HUDEP-2 (cell line): ENCODE results near the gene ACOX1.
"Not testable (repeated sequence)": the region's sequence is repeated elsewhere in the genome, so short reads cannot be mapped to it uniquely, and the experiment has no call there.

Experiments
- DNase-seq, 76 experiments: peaks; one replicate each; lab custom pipeline; 2025; ENCODE audit not compliant: unreplicated experiment in 76 of 76; lab: John Stamatoyannopoulos, UW

The ACOX1 gene

DNA sequence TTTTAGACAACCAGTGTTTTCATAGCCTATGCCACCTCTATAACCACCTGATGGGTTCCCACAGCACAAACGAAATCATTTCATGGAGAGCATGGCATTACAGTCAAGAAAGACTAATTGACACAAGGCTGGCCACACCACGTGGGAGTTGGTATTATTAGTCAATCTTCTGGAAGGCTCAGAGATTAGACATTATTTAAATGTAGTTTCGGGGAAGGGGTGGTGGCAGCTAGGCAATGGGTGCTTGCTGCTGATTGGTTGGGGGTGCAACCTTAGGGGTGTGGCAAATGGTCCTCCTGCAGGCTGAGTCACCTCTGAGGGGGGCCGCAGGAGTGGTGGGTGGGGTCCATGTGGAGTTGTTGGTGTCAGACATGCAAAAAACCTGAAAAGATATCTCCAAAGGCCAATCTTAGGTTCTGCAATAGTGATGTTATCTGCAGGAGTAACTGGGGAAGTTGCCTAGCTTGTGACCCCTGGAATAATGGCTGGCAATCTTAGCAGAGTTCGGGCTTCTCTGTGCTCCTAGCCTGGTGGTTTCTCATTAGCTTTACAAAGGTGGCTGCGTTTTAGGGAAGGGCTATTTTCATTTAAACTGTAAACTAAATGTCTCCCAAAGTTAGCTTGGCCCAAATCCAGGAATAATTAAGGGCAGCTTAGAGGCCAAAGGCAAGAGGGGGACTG, 4.7 kb upstream of the ACOX1 start:
- peak in 65 of 76 experiments; percentile 13 to 87 (median 59) for DNase-seq

DNA sequence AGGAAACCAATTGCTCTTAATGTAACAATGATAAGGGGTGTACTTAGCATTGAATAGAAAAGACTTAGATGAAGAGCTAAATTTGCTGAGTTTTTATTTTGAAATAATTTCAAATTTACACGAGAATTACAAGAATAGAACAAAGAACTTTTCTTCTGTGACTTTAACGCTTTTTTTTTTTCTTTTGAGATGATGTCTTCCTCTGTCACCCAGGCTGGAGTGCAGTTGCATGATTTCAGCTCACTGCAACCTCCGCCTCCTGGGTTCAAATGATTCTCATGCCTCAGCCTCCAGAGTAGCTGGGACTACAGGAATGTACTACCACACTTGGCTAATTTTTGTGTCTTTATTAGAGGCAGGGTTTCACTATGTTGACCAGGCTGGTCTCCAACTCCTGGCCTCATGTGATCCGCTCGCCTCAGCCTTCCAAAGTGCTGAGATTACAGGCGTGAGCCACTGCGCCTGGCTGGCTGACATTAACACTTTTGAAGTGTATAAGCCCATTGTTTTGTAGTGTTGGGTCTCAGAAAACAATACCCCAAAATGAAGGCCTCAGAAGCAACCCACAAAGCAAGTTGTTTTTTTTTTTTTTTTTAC, 2.2 kb upstream of the ACOX1 start:
- no peak for DNase-seq

DNA sequence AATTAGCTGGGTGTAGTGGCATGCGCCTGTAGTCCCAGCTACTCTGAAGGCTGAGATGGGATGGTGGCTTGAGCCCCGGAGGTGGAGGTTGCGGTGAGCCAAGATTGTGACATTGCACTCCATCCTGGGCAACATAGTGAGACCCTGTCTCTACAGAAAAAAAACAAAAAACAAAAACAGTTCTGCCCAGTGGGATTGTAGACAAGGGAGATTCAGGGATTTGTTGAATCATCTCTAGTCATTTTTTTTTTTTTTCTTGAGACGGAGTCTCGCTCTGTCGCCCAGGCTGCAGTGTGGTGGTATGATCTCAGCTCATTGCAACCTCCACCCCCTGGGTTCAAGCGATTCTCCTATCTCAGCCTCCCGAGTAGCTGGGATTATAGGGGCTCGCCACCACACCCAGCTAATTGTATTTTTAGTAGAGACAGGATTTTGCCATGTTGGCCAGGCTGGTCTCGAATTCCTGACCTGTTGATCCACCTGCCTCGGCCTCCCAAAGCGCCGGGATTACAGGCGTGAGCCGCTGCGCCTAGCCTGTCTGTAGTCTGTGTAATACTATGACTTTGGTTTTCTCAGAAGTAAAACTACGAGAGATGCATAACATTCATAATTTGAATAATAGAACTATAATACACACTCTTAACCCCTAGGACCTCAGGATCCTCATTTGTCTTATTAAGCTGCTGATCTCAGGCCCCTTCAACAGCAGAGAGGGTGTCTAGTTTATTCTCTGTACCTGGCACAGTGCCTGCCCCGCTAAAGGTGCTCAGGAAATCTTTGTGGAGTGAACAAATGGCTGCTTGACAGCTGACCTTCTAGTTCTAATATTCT, 1.4 kb upstream of the ACOX1 start:
- DNase-seq: no peak

- DNase-seq: peak in 2 of 76 experiments; percentile 47 to 50
Observed at GRCh38 chr17:75979705-75980187, 780 bp upstream of the ACOX1 start.

- peak in 36 of 76 experiments; percentile 10 to 77 (median 46) for DNase-seq
Observed at GRCh38 chr17:75976175-75976848, 2.7 kb downstream of the ACOX1 start.

DNA sequence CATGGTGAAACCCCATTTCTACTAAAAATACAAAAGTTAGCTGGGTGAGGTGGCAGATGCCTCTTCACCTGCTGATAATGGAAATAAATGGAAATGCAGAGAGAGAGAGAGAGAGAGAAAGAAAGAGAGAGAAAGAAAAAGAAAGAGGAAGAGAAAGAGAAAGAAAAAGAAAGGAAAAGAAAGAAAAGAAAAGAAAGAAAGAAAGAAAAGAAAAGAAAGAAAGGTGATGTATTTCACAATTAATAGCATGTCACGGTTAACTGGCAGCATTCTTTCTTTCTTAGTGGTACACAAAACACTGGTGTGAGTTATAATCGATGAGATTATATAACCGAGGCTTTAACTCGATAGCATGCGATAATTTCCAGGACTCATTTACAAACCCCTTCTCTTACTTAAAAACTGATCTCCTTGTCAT, 3.2 kb downstream of the ACOX1 start:
- no peak for DNase-seq

DNA sequence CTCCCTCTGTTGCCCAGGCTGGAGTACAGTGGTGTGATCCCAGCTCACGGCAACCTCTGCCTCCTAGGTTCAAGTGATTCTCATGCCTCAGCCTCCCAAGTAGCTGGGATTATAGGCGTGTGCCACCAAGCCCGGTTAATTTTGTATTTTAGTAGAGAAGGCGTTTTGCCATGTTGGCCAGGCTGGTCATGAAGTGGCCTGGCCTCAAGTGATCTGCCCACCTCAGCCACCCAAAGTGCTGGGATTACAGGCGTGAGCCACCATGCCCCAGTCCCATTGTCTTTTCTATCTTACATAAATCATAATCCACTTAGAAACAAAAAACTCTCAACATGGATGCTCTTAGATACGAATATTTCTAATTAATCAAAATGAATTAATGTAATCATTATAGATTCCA, 3.8 kb downstream of the ACOX1 start:
- DNase-seq: not testable (repeated sequence)

DNA sequence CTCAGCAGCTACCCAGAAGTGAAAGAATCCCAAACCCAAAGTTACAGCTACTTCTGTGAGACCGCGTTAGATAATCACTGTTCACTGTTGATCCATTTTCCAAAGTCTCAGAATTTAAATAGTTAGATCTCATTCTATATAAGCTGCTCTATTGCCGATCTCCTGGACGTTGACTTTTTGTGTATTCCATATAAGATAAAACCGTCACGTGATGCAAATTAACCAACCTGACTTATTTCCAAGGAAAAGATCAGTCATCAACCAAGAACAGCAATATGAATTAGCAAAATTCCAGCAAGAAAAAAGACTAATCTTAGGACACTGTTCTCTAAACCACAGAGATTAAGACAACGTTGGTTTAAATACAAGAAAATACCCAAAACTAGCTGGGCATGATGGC, 8.3 kb downstream of the ACOX1 start:
- no peak for DNase-seq

DNA sequence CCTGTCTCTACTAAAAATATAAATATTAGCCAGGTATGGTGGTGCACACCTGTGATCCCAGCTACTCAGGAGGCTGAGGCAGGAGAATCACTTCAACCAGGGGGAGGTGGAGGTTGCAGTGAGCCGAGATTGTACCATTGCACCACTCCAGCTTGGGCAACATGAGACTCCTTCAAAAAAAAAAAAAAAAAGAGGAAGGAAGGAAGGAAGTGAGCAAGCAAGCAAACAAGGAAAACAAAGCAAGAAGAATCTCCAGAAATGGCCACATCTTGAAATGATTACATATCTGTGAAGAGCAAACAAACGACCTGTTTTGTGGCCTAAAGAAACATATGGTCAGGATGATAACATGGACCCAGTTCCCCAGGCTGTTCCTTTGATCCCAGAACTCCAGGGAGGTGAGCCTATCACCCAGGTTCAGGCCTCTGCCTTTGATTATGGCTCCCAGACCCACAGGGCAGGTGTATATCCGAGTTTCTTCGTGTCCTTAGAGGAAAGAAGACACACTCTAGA, 8.9 kb downstream of the ACOX1 start:
- peak in 2 of 76 experiments; percentile 17 to 22 for DNase-seq

DNA sequence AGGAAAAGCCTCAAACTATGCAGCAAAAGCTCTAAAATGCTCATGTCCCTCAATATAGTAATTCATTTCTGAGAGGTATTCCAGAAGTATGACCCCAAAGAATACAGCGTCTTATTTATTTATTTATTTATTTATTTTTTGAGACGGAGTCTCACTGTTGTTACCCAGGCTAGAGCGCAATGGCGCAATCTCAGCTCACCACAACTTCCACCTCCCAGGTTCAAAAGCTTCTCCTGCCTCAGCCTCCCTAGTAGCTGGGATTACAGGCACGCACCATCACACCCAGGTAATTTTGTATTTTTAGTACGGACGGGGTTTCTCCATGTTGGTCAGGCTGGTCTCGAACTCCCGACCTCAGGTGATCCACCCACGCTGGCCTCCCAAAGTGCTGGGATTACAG, 9.9 kb downstream of the ACOX1 start:
- not testable (repeated sequence) for DNase-seq

GRCh38 chr17:75965468-75965867, 13.5 kb downstream of the ACOX1 start:
- no peak for DNase-seq

DNA sequence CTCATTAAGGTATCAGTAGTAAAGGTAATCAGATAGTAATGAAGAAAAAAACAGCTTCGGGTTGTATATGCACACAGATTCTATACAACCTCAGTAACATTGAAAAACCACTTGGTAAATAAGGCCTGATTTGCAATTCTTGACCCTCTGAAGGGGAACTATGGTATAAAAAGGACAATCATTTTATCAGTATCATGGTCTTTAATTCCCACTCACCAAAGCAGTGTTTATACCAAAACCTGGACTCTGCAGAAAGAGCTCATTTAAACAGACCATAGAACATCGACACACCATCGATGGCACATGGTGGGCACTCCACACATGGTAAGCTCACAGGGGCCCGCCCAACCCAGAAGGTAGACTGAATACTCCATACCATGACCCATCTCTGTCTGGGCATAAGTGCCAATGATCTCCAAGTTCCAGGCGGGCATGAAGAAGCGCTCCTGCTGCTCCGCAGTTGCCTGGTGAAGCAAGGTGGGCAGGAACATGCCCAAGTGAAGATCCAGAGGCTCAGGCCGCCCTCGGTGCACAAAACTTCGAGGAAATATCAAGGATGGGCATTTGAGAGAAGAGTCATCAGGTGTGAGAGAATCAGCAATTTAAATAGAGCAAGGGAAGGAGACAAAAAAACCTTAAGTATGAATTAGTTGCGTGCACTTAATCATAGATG, 19.0 kb downstream of the ACOX1 start:
- no peak for DNase-seq

DNA sequence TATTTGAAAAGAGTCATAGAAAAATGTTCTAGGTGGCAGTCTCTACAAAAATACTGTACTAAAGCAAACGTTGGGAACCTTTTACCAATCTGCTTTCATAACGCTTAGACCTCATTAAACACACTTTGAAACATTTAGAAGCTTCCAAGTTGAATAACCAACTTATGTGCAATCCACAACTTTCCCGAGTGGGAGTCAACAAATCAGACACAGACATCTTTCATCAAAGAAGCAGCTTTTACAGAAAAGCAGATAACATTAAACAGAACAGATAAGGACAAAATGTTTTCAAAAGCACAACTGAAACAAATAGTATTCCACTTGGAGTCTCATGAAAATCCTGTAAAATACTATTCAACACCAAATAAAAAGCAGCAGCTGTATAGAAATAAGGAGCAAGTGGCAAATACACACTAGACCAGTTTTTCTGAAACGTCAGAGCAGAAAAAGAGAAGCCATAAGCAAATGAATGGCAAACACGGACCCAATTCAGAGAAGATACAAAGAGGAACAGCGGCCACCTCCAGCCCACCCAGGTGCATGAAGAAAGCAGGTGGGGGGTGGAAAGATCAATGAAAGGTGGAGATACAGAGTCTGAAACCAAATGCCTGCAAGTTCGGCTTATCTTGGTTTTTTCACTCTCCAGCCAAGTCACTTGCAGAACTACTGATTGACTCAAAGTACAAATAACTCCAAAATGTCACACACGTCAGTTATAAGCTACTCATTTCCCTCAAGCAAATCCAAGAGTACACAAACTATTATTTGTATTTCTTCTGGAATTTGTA, 19.7 kb downstream of the ACOX1 start:
- DNase-seq: peak in 2 of 76 experiments; percentile 4 to 5

DNA sequence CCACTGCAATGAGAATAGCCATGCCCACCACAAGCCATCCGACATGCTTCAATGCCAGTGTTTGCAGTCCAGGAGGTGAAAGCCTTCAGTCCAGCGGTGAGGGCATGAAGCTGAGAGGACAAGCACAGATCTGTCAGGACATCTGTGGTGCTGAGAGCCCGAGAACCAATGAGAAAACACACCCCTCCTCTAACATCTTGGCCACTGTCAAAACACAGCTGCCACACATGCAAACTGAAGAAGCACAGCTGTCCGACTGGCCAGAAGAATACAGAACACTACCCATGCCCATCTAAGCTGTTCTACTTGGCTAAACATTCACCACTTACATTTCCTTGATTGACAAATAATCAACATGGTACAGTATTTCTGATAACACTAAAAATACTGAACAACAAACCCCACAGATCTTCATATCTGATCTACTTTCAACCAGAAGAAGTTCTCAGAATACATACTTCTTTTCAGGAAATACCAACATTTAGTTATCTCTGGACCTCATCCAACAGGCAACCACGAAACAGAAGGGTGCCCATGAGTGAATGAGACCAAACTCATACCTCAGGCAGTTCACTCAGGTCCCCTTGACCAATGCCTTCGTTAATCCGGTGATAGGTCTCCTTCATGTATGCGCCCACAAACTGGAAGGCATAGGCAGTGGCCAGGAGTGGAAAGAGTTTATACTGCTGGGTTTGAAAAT, 28.0 kb downstream of the ACOX1 start:
- DNase-seq: peak in 71 of 76 experiments; percentile 17 to 94 (median 60)

DNA sequence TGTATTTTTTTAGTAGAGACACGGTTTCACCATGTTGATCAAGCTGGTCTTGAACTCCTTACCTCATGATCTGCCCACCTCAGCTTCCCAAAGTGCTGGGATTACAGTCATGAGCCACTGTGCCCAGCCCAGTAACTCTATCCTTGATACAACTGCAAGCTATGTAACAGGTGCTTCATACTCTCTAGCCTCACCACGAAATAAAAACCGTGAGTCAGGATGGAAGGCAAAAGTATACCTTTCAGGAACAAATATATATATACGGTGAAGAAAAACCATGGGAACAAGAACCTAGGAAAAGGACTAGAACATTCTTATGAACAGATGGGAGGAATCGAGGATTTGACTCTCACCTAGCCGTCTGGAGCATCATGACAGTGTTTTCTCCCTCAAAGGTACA, 28.5 kb downstream of the ACOX1 start:
- no peak for DNase-seq

GRCh38 chr17:75945211-75945610, 33.8 kb downstream of the ACOX1 start:
- no peak for DNase-seq

GRCh38 chr17:75943491-75943890, 35.5 kb downstream of the ACOX1 start:
- peak in 2 of 76 experiments; percentile 6 to 22 for DNase-seq

GRCh38 chr17:75942473-75942872, 36.5 kb downstream of the ACOX1 start:
- DNase-seq: no peak

DNA sequence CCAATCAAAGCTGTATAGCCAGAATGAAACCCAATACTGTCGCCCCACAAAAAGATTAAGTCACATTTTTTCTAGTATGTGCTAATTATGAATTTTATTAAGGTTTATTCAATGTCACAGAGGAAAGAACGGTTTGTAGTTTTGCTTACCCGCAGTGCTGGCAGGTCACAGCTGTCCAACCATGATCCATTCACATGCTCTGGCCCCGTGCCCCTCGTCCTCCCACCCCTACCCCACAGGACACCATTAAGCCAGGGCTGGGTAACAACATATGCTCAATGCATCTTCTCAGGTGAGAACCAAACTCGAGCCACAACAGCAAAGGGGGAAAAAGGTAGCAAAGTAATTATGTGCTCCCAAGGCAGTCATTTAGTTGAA, 37.5 kb downstream of the ACOX1 start:
- no peak for DNase-seq
